Muscle of back (tissue), 11 donors: ENCODE results near the gene LRRC75A. TPM values are rescaled to one million over a fixed set of nuclear protein-coding genes. Genes with fewer than 3 reads are reported as not detected.

Source experiments
- DNase-seq, 3 donors: peaks; one replicate each; pipeline versions ENCODE4 v3.0.0 to v3.0.0-alpha.2; 2013
- polyA plus RNA-seq, 10 donors: library from polyadenylated mRNA; unstranded; fragments of 120-200 nt; gene quantifications; one replicate each; pipeline ENCODE4 v1.2.1, GENCODE V29; 2013; ENCODE audit not compliant: insufficient read length in 10 of 10

The LRRC75A gene
- polyA plus RNA-seq, 10 donors: 5.8 to 9.3 (median 6.7) TPM

DNA sequence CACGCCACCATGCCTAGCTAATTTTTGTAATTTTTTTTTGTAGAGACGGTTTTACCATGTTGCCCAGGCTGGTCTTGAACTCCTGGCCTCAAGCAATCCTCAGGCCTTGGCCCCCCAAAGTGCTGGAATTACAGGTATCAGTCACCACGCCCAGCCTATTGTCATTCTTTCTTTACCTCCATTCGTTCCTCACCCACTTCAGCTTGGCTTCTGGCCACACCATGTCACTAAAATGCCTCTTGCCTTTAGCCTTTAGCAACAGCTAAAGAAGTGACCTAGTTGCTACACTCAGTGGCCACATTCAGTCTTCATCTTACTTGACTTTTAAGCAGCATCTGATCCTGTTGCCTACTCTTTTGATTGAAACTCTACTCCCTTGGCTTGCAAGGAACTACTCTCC is 3.6 kb upstream of the LRRC75A start:
- no peak for DNase-seq

DNA sequence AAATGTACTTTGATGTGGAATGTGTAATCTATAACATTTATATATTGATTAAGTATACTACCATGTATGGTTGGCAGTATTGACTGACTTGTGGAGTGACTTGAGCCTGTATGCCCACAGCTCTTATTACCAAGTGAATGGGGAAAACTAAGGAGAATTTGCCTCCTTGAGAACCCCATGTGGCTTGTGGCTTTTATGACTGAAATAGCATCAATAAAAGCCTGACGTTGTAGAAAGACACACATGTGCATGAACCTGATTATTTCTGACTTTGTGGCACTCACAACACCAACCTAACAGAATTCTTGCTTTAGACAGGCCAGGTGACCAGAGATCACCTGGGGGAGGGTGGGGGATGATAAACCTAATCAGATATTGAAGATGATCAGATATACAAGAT is 2.1 kb upstream of the LRRC75A start:
- DNase-seq: no peak

DNA sequence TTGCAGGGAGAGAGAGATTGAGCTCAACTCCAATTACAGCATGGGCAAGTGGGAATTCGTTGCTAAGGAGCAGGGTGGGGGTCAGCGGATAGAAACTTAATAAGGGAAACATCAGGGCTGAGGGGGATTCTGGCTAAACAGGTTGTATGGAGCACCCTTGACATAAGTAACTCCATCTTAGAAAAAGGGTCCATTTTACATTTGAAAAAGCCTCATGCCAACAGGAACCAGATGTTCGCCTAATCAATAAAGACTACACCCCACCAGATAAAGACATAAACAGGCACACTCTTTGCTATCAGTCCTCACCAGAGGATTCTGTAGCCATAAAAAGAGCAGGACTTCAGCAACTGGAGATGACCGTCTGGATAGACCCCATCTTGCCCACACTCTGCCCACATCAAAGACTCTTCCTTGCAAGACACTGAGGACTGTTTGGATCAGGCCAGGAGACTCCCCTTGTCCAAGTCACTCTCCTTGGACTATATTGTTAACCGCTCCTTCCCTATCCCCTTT is 1.6 kb upstream of the LRRC75A start:
- DNase-seq: no peak

GRCh38 chr17:16492613-16493530 is 879 bp upstream of the LRRC75A start:
- DNase-seq: peak in 1 of 3 donors; percentile 53

DNA sequence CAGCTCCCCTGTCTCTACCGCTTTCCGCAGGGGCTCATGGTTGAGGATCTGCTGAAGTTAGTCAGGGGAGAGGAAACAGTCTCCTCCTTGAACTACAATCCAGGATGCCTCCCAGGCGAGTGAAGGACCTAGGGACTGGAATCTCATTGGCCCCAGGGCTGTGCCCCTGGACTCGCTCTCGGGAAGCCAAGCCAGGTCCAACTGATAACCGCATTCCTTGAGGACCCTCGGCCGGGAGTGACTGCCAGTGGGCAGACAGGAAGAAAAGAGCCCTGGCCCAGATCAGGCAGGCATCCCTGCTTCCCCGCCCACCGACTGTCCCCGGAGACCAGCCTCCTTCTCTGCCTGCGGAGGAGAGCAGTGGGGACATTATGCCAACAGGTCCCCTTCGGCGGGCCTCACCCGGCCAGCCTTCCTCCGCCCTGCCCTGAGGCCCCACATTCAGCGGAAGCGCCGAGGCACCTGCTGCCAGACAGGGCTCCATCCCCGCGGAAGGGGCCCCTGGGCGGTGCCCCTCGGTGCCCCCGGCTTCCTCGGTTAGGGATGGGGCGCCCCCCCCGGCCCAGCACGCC is 776 bp downstream of the LRRC75A start:
- DNase-seq: no peak

- DNase-seq: peak in 1 of 3 donors; percentile 56
Measured at GRCh38 chr17:16489431-16489830, 2.6 kb downstream of the LRRC75A start.

DNA sequence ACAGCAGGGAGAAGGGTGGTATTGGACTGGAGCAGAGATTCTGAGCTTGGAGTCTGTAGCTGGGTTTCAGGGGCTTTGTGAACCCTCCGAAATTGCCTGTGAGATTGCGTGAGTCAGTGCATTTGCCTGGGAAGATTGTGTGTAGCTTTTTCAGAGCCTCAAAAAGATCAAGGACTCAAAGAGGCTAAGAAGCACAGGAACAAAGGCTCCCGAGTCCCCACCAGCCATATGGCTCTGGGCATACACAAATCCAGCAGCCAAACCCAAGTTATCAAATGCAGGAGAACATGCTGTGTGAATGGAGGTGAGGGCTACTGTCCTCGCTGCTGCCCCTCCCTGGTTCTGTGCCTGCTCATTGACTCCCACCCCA is 3.0 kb downstream of the LRRC75A start:
- DNase-seq: peak in 1 of 3 donors; percentile 7

- peak in 1 of 3 donors; percentile 21 for DNase-seq
Measured at GRCh38 chr17:16488186-16488967, 3.6 kb downstream of the LRRC75A start.

- DNase-seq: peak; percentile 74 to 80 (median 76)
Measured at GRCh38 chr17:16486373-16487250, 5.4 kb downstream of the LRRC75A start.

DNA sequence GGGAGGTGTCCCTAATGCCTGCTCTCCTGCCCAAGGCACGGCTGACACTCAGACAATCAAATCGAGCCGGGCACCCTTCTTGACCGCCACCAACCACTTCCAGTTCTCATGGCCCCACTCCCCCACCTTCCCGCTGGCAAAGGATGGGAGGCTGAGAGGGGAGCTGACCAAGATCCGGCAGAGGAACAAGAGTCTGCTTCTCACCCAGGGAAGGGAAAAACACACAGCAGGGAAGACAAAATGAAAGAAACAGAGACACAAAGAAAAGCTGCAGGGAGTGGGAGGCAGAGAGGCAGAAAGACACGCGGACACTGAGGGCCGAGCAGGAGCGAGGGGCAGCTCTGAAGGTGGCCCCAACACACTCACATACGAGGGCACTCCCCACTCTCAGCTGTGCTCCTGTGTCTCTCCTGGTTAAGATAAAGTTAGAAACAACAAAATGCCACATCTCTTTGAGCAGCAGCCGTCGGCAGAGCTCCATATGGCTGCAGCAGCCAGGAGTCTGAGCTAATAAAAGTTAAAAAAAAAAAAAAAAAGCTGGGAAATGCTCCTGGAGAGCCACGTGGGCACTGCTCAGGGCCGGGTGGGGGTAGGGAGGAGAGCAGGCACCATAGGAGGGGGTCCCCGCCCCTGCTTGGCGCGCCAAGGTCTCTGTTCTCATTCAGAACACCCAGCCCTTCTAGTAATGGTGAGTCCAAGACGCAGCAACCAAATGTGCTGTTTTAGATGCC is 7.4 kb downstream of the LRRC75A start:
- peak in 1 of 3 donors; percentile 69 for DNase-seq

DNA sequence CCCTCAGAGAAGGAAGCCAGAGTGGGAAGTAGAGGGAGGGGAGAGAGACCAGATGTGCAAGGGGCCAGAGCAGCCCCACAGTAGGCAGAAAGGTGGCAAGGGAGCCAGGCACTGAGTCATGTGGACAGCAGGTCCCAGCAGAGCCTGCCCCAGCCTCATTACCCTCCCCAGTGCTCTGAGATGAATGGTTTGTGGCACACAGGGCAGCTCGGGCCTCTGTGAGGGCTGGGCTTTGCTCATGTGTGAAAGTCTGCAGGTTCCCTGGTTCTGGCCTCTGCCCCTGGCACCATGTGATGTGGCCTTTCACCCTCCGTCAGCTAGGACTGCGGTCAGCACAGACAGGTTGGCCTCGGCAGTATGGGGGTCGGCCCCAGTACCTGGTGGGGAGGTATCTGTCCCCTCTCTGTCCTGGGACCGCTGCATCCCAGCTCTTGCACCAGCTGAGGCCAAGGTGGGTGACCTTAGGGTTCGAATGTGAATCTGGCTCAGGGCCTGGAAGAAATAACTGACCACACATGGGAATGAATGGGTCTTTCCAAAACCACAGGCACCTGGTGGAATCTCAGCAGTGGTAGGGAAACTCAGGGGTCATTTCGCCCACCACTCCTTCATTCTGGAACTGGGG is 8.9 kb downstream of the LRRC75A start:
- DNase-seq: no peak

- DNase-seq: no peak
Measured at GRCh38 chr17:16482253-16482652, 9.7 kb downstream of the LRRC75A start.

DNA sequence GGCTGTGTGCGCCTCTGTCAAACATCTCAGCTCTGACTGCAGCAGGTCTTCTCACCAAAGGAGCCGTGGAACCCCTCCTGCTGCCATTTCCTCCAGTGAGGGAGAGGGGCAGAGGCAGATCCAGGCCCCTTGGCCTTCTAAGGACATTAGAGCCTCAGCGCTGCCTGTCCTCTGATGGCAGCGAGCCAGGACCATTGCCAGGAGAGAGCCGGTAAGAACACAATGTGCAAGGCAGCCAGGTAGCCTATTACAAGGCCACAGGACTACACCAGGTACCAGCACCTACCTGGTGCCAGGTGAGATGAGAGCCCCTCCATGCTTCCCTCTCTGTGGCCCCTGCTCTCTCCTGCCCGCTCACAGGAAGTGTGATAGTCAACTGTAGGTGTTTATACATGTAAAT is 11.0 kb downstream of the LRRC75A start:
- no peak for DNase-seq

DNA sequence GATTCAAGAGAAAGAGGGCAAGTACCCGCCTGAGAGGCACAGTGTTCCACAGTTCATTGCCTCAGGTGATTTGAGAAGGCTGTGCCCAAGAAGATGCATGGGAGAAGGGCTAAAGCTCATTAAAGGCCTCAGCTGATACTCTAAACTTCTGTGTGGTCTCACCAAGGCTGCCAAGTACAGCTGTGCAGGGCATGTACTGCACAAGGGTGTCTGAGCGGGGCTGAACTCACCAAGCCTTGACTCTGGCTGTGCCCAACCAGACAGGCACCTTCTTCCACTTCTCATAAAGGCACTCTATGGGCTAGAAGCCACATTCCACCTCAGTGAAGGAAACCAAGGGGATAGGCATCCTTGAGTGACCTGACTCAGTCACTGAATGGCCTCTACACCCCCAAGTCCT is 12.7 kb downstream of the LRRC75A start:
- no peak for DNase-seq

DNA sequence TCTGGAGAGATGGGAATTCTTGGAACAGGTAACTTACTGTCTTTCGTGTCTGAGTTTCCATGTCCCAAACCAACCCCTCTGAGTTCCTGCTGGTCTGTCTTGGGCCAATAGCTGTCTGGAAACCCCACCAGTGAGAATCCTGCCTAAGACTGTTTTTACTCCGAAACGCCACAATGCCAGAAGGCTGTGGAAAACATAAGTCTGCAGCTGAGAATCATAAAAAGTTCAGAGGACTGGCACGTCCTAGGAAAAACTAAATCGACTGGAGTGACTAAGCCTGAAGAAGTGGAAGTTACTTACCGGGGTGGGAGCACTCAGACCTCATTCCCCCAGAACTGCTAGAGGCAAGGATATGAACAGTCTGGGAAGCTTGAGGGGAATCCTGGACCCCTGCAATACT is 13.3 kb downstream of the LRRC75A start:
- peak in 2 of 3 donors; percentile 78 to 91 for DNase-seq

GRCh38 chr17:16477666-16478065 is 14.3 kb downstream of the LRRC75A start:
- no peak for DNase-seq

GRCh38 chr17:16477255-16477654 is 14.7 kb downstream of the LRRC75A start:
- peak; percentile 71 to 90 (median 83) for DNase-seq

GRCh38 chr17:16475179-16475704 is 16.8 kb downstream of the LRRC75A start:
- no peak for DNase-seq

DNA sequence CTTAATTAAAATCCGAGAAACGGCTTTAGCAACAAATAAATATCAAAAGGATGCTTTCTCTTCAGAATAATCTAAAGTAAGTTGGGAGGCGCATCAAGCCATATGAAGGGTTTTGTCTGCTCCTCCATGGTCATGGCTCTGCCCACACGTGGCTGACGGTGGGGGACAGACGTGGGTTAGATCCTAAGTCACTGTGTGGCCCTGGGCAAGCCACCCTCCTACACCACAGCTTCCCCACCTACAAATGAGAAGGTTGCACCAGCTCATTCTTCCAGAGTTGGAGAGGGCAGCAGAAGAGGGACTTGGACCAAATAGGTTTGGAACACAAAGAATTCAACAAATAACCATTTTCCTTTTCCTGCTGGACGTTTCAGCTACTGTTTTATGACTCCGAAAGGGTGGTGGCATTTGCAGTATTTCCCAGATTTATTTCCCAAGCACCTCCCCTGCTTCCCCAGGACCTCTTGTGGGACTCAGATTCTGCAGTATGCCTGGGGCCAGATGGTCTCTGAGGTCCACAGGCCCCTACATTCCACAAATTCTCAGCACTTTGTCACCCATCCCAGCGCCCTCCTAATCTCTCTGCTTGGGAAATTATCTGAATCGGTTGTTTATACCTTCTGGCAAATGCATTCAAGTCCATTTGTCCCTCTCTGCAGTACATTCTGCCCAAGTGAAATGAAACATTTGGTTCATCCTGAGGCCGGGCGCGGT is 17.8 kb downstream of the LRRC75A start:
- DNase-seq: no peak
